Psoas muscle (tissue), 8 donors: ENCODE measurements around the gene PIGB. TPM values are rescaled to one million over a fixed set of nuclear protein-coding genes. Genes with fewer than 3 reads are reported as not detected.

ENCODE experiments used
- ATAC-seq, 4 donors: fragments of 200-7000 bp; cut with Tn5 transposase; one replicate each; pipeline ENCODE4 v1.9.1; 2020; ENCODE audit warnings: moderate library complexity in 3 of 4, mild to moderate bottlenecking in 2 of 4
- DNase-seq, 2 donors: peaks; one replicate each; pipeline ENCODE4 v3.0.0-alpha.2; 2020
- H3K27ac ChIP-seq: fragments of 200-600 bp; one replicate; pipeline ENCODE4 v1.8.0; 2022
- H3K27me3 ChIP-seq, 3 donors: fragments of 200-600 bp in 1 of 3; one replicate each; pipeline versions ENCODE4 v1.6.1 to v1.8.0; 2013 to 2022; ENCODE audit warnings: low read length in 2 of 3, mild to moderate bottlenecking in 2 of 3, moderate library complexity in 1 of 3; ENCODE audit not compliant: insufficient read depth in 3 of 3
- H3K36me3 ChIP-seq, 2 donors: fragments of 200-600 bp in 1 of 2; one replicate each; pipeline versions ENCODE4 v1.6.1 to v1.8.0; 2013 to 2022; ENCODE audit warnings: low read depth in 1 of 2, mild to moderate bottlenecking in 1 of 2, moderate library complexity in 1 of 2; ENCODE audit not compliant: insufficient read depth in 1 of 2
- H3K4me1 ChIP-seq: fragments of 200-600 bp; one replicate; pipeline ENCODE4 v1.8.0; 2022
- H3K4me3 ChIP-seq: fragments of 200-600 bp; one replicate; pipeline ENCODE4 v1.8.0; 2022; ENCODE audit warnings: mild to moderate bottlenecking
- H3K9me3 ChIP-seq: fragments of 200-600 bp; one replicate; pipeline ENCODE4 v1.8.0; 2022
- CTCF ChIP-seq: fragments of 200-600 bp; IDR thresholded peaks from one replicate; pipeline ENCODE4 v1.8.0; 2022; ENCODE audit warnings: antibody characterized with exemption
- WGBS, 3 donors: extraction: QIAGEN DNeasy Blood & Tissue Kit; methylation state at CpG; one replicate each; pipeline versions ENCODE4 v1.1.6 to v1.1.7; 2013; 5-methylcytosine and 5-hydroxymethylcytosine counted together
- intact Hi-C, 2 donors: fragments of 100-400 bp; cut with DNase I; formaldehyde crosslinking; loops; one replicate each; pipeline versions ENCODE4 v1.11.0 to v1.14.2; 2022
- polyA plus RNA-seq, 3 donors: library from polyadenylated mRNA; stranded (reverse); fragments of 200-250 nt; gene quantifications; one replicate each; pipeline ENCODE4 v1.2.3, GENCODE V29; 2013
- total RNA-seq, 4 donors: library from RNA; stranded (reverse); fragmentation: NEBNext Ultra II Directional in 2 of 4; extraction: Animal tissue kit (Norgen Biotek cat#: 25700) in 2 of 4; gene quantifications; one replicate each; pipeline versions ENCODE4 v1.2.1 to v1.2.4, GENCODE V29; 2021 to 2023
- donor health status: healthy with polysubstance abuse.
- donor health status: DM: no; HTN: no; CAD: no; lungs with moderate emphysema.
- donor health status: Bipolar disorder and iron deficiency.
- donor health status: healthy.
- donor health status: DM: yes; HTN: yes; CAD: no.
- donor health status: DM: no; HTN: no; CAD: no.
- donor health status: DM: no; HTN: no; CAD: no.
- donor health status: DM: yes; HTN: yes; CAD: no.

The PIGB gene
- total and polyA plus RNA-seq, 7 donors: 0.57 to 1.9 (median 1.3) TPM

- H3K36me3 ChIP-seq: no peaks in the 10 kb centered on the region
- peaks cover 6% of the 10 kb centered on the region for H3K4me1 ChIP-seq
- no peaks in the 10 kb centered on the region for H3K9me3 ChIP-seq
- no peak overlapping the region for H3K27ac ChIP-seq
- no peak overlapping the region for H3K4me3 ChIP-seq
- TF ChIP-seq CTCF: no peak
- intact Hi-C loops: loop anchor here in 1 of 2 donors (10.0 kb wide), 1 partner anchor 112 kb away; no protein-coding TSS in a partner anchor
- ATAC-seq (no peak), DNase-seq (no peak)
- 83 to 87% (median 87%) methylated on average over 5 of the region's 5 CpGs for WGBS, 3 donors
- no peaks in the 10 kb centered on the region for H3K27me3 ChIP-seq
Observed at GRCh38 chr15:55322467-55322866, 3.4 kb downstream of the PIGB start.

- DNase-seq: no peak
Observed at GRCh38 chr15:55327387-55327786, 8.4 kb downstream of the PIGB start.

DNA sequence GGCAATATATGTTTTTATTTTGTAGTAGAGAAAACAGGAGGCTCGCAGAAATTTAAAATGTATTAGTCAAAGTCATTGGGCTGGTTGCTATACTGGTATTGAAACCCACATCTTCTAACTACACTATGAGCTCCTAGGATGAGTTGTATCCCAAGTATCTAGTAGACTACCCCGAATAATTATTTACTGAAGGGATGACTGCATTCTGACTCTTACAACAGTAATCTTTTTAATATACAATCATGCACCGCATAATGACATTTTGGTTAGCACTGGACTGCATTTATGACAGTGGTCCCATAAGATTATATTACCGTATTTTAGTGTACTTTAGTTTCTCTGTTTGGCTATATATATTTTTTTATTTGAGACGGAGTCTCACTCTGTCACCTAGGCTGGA is 15.3 kb downstream of the PIGB start:
- 87 to 96% (median 96%) methylated on average over 5 of the region's 5 CpGs for WGBS, 3 donors
- Histone ChIP-seq H3K4me3 (no peak overlapping the region), H3K27ac (no peak overlapping the region), H3K9me3 (no peaks in the 10 kb centered on the region), H3K36me3 (peaks cover 0 to 69% of the 10 kb centered on the region in 2 donors), H3K4me1 (no peaks in the 10 kb centered on the region), H3K27me3 (no peaks in the 10 kb centered on the region)
- no peak for TF ChIP-seq CTCF
- intact Hi-C loops: no loop called here
- no peak for DNase-seq
- no peak for ATAC-seq

More at GRCh38 chr15:55327387-55327786, 8.4 kb downstream of the PIGB start:
- peaks cover 0 to 20% of the 10 kb centered on the region in 2 donors for H3K36me3 ChIP-seq
- no peak overlapping the region for H3K4me3 ChIP-seq
- no peaks in the 10 kb centered on the region for H3K4me1 ChIP-seq
- H3K9me3 ChIP-seq: no peaks in the 10 kb centered on the region
- 75 to 91% (median 79%) methylated on average over 1 of the region's 1 CpG for WGBS, 3 donors
- no peak for TF ChIP-seq CTCF
- no peaks in the 10 kb centered on the region for H3K27me3 ChIP-seq
- intact Hi-C loops: loop anchor here in 1 of 2 donors (10.0 kb wide), 1 partner anchor 107 kb away; no protein-coding TSS in a partner anchor
- no peak overlapping the region for H3K27ac ChIP-seq
- no peak for ATAC-seq

DNA sequence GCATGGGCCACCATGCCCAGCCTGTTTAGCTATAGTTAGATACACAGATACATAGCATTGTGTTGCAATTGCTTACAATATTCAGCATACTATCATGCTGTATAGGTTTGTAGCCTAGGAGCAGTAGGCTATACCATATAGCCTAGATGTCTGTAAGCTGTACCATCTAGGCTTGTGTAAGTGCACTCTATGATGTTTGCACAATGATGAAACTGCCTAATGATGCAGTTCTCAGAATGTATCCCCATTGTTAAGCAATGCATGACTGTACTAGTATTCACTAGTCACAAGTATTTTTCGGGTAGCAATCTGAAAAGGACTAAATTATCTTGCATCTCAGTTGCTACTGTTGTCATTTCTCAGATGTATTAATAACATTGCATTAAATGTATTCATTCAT is 16.0 kb downstream of the PIGB start:
- Histone ChIP-seq H3K36me3 (peaks cover 0 to 69% of the 10 kb centered on the region in 2 donors), H3K27me3 (no peaks in the 10 kb centered on the region), H3K4me1 (no peaks in the 10 kb centered on the region), H3K9me3 (no peaks in the 10 kb centered on the region), H3K27ac (no peak overlapping the region), H3K4me3 (no peak overlapping the region)
- no peak for TF ChIP-seq CTCF
- intact Hi-C loops: no loop called here
- ATAC-seq: no peak
- 96 to 98% (median 98%) methylated on average over 1 of the region's 1 CpG for WGBS, 3 donors
- no peak for DNase-seq

DNA sequence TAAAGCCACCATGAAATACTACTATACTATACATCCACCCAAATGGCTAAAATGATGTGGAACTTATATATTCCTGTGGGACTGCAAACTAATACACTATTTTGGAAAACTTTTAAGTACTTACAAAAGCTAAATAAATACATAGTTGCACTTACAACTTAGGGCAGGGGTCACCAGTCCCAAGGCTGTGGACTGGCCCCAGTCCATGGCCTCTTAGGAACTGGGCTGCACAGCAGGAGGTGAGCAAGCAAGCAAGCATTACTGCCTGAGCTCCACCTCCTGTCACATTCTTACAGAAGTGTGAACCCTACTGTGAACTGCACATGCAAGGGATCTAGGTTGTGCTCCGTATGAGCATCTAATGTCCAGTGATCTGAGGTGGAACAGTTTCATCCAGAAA is 18.1 kb downstream of the PIGB start:
- TF ChIP-seq CTCF: no peak
- Histone ChIP-seq H3K27ac (no peak overlapping the region), H3K9me3 (no peaks in the 10 kb centered on the region), H3K27me3 (no peaks in the 10 kb centered on the region), H3K36me3 (peaks cover 0 to 50% of the 10 kb centered on the region in 2 donors), H3K4me1 (no peaks in the 10 kb centered on the region), H3K4me3 (no peak overlapping the region)
- WGBS, 3 donors: 94 to 100% (median 96%) methylated on average over 1 of the region's 1 CpG
- DNase-seq: no peak
- no peak for ATAC-seq
- intact Hi-C loops: no loop called here
